Stimulated activated CD8-positive, alpha-beta memory T cell treated with anti-CD3 and anti-CD28 coated beads, Interleukin-15, amount 100 ng/mL, for 24 hours (primary cell): Measurements from ENCODE around the gene ATF6.

ENCODE experiments used
- DNase-seq: peaks from one replicate; pipeline ENCODE4 v3.0.0-alpha.2; 2020; ENCODE audit warnings: low read depth

Gene ATF6

DNA sequence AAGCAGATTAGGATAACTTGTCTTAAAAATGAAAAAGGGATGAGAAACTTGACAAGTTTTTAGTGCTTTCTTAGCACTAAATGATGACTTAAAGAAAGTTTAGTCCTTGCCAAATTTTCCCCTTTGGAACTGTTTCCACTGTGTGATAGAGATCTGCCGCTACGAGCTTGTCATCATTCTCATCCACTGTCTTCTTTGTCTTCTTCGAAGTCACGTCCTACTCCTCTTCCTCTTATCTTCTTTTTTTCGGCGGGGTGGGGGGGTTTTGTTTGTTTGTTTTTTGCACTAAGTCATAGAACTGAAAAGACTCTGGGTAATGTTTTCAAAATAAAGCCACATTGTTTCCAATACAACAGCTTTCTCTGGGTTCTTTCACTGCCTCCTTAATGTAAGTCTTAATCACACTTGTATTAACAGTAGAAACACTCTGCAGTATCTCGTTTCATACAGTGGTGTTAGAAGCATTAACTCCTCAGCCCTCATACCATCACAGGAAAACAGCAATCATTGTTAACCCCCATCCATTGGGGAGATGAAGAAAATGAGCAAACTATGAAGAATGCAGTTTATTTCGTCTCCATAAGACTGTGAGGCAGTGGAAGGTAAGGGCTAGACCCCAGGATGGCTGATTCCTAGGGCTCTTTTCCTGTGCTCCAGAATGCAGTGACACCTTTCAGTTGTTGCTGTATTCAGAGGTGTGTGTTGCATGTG lies 175.8 kb downstream of the ATF6 start:
- no peak for DNase-seq

DNA sequence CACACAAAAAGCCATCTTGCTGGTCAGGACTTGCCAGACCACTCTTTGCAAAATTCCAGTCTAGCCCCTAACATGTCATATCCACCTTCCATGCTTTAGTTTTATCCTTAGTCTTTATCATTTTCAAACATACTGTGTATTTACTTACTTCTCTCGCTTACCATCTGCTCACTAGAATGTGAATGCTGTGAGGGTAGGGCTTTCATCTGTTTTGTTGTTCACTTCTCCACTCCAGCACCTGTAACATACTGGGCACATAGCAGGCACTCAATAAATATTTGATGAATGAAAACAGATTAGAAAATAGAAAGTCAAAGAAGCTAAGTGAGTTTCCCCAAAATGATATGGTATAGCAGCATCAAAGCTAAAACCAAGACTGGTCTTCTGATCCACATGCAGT lies 177.6 kb downstream of the ATF6 start:
- DNase-seq: no peak

DNA sequence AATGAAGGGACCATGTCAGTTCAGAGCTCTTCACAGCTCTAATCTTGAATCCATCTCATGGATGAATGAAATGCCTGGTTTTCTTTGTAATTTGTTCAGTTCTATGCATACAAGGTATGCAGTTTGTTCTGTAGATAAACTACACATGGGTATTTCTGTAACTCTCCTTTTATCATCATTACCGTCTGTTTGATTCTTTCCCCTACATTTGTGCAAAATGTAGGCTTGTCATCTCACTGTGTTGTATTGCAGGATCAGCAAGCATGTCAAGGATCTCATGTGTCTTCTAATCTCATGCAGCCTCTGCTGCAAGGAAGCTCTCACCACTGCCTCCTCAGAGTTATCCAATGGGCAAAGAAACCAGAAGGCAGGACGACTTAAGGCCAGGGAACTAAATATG lies 178.3 kb downstream of the ATF6 start:
- DNase-seq: no peak

DNA sequence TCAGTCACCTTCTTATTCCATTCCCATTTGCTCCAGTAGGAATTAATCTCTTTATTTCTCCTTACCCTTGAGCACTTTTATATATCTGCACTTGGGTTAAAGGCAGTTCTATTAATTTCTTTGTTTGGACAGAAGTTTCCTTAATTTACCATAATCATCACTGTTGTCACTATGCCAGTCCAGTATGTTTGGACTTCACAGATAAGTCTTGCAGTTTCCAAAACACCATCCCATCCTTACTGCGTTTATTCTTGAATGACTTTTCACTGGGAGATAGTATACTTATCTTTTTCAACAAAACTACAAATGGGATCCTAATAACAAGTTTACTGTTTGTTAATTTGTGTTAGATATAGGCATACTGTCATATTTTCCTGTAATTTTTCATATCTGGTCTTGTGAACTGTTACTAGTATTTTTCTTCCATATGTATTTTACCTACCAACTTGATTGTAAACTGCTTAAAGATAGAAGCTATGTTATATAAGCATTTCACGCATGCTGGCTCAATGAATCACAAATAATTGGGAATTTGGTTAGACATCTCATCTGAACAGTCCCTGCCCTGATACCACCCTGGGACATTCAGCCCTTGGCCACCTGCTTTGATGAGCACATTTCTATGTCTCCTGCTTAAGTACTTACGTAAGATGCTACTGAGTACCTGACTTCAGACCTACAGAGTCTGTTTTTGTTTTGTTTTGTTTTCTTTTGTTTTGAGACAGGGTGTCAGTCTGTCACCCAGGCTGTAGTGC lies 179.4 kb downstream of the ATF6 start:
- no peak for DNase-seq

DNA sequence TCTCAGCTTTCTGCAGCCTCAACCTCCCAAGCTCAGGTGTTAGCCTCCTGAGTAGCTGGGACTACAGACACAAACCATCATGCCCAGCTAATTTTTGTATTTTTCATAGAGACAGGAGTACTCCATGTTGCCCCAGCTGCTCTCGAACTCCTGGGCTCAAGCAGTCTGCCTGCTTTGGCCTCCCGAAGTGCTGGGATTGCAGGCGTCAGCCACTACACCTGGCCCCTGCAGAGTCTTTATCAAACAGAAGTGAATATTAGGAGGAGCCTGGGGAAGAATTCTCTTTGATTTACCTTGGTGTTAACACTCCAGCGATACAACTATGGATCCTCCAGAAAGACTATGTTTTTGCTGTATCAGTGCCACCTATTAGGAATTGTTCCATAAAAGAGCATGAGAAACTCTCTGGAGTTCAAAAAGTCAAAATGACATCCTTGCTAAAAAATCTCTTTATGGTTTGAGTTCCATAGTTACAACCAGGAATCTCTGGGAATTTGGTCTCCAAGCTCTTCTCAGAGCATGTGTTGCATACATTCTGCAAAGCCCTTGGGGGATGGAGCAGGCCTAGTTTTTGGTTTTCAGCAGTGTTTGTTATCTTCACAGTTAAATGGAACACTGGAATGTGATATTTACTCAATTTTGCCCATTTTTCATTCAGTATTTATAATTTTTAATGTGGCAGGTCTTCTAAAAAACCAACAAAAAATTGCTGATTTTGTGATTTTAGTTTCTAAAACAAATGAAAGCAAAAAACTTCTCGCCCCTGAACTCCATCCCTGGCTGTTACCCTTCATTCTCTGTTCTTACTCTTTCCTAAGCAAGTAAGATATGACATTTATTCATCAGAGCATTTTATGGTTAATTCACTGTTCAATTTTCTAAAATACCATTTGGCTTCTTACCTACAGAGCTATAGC lies 180.2 kb downstream of the ATF6 start:
- DNase-seq: no peak

DNA sequence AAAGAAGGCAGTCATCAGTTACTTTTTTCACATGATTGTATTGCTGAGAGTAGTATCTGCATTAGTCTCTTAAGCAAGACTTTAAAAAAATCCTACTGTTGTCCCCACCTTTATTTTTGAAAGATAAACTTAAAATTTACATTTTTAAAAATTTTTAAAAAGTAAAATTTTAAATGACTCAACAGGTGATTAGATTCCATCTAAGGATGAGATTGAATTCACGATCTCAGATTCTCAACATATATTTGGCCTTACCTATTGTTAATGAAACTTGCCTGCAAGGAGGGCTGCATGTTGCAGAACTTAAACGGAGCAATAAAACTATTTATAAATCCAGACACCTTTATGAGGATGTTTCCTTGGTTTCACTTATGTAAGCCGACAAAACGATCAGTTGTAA lies 182.3 kb downstream of the ATF6 start:
- DNase-seq: no peak

DNA sequence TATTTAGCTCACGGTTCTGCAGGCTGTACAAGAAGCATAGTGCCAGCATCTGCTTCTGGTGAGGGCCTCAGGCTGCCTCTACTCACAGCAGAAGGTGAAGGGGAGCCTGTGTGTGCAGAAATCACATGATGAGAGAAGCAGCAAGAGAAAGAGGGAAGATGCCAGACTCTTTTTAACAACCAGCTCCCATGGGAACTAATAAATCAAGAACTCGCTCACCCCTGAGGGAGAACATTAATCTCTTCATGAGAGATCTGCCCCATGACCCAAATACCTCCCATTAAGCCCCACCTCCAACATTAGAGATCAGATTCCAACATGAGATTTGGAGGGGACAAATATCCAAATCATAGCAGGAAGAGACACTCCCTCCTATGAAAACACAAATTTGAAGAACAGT lies 183.4 kb downstream of the ATF6 start:
- no peak for DNase-seq

DNA sequence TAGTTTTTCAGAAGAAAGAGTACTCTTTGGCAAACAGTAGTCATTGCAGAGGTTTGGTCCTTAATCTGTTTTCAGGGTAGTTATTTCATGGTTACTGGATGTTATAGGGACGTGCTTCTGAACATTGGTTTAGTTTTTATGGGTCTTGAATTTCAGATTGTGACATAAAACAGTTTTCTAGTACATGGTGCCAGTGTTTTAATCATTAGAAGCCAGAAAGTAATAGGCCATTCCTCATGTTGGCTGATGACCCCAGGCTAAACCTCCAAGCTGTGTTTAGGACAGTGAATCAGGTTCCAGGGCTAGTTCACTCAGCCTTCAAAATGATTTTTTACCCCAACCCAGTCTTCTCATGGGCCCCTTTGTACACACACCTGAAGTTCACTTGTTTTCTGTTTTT lies 184.3 kb downstream of the ATF6 start:
- no peak for DNase-seq

DNA sequence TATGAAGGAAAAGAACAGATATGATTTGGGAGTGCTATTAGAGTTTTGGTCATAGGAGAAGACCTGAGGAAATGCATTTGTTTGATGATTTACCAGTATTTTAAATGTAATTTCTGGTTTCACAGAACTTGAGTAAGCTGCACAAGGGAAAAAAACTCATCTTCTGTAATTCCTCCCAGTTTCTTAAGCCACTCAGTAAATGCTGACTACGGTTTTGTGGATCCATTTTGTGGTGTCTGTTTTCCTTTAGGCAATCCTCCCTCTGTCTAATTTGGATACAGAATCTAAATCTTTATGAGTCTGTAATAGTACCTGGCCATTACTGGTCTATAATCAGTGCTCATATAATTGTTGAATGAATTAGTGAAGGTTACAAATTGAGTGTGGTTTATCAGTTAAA lies 185.5 kb downstream of the ATF6 start:
- DNase-seq: no peak

DNA sequence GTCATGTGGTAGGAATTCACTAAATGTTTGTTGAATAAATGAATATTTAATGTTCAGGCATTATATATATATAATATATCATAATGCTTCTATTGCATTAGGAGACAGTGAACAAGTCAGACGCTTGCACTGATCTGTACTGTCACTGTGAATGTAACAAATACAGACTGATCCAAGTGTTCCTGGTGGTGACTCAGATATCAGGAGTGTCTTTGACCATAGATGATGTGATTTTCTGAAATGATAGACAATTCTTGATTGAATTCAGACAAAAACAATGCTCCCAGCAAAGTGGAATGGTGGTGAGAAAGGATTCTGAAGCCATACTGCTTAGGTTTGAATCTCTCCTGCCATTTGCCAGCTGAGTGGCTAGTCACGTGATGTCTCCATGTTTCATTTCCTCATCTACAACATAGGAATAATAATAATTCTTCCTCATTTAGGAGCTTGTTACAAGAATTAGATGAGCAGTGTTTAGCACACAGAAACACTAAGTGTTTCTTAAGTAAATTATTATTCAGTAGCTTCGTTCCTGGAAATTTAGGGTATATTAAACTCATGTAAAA lies 186.6 kb downstream of the ATF6 start:
- no peak for DNase-seq

DNA sequence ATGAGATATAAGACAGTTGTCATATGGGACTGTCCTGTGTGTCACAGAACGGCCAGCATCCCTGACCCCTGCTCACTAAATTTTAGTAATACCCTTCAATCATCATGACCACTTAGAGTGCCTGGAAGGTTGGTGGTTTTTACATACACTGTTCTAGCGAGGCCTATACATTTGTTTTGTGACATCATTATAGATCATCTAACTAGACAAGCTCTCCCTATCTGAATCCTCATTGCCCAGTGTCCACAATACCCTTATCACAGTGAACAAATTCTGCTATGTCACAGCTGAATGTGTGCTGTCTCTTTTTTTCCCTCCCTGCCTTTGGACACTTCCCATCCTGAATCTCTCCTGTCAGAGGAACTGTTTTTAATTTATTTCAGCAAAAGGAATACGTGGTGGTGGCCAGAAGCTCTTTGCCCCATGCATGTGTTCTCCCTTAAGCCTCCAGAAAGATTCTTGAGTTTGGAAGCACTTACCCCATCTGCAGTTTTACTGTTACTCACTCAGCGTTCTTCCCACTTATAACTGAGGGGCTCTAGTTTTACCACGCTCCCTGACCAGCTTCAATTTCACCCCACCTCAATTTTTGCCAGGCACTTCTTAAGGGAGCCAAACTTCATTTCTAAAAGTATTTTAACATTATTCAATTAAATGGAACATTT lies 187.3 kb downstream of the ATF6 start:
- no peak for DNase-seq

GRCh38 chr1:161954050-161954449 lies 187.9 kb downstream of the ATF6 start:
- no peak for DNase-seq

GRCh38 chr1:161954466-161954865 lies 188.3 kb downstream of the ATF6 start:
- DNase-seq: no peak

- no peak for DNase-seq
These were observed 189.5 kb downstream of the ATF6 start for GRCh38 chr1:161955606-161956005.

DNA sequence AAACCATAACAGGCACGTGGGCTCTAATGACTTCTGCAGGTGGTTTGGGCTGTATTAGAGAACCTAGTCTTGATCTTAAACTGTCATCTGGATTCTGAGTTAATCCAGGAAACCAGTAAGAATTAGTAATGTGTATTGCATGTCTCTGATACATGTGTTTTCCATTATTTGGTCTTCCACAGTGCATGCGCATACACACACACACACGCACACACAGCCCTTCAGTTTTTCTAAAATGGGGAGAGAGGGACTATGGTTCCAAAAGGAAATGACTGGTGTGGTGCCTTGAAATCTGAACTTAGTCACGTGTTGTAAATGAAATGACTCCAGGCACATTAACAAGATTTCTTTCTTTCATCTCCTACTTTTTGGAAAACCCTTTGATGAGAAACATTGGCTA lies 190.0 kb downstream of the ATF6 start:
- DNase-seq: no peak

DNA sequence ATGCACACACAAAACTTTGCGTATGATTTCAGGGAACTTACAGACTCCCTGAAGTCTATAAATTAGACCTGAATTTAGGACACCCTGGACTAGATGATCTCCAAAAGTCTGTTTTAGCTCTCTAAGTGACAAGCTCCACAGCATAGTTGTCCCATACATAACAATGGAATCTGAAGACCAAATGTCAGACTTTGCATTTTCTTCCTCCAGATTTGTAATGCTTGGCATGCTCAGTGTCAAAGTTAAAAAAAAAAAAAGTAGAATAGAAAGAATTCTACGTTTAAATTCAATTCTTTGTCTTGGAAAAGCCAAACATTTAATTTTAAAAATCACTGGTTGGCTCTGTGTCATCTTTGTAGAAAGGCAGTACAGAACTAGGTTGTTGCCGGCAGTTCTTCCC lies 190.8 kb downstream of the ATF6 start:
- no peak for DNase-seq

GRCh38 chr1:161958425-161958824 lies 192.3 kb downstream of the ATF6 start:
- no peak for DNase-seq

DNA sequence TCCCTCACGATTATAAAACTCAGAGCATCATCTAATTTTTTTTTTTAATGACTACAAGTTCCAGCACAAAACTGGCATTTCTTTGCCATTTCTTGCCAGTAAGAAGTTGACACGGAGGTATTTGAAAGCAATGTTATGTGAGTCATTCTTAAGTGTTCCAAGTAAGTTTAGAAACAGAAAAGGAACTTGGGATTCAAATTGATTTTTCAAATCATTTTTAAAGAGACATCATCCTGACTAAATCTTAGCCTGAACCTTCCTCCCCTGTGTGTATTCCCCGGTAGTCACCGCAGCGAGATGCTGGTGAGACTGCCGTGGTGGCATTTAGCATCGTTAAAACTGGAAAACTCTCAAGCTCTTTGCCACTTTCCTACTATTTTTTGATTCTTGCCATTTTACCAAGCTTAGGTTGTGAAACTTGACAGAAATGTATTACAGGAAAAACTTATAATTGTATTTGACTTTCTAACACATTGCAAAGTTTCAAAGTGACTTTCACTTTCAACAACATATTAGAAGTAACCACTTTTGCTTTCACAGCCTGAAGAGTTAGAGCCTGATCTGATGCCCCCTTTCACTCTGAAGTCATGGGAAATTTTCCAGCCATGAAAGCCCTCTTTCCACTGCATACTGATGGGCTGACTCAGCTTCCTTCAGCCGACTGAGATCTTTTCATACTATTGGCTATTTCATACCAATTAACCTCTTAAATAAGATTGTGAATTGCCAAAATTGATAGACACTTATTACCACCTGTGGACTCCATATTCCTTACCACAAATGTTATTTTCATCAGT lies 196.2 kb downstream of the ATF6 start:
- no peak for DNase-seq

DNA sequence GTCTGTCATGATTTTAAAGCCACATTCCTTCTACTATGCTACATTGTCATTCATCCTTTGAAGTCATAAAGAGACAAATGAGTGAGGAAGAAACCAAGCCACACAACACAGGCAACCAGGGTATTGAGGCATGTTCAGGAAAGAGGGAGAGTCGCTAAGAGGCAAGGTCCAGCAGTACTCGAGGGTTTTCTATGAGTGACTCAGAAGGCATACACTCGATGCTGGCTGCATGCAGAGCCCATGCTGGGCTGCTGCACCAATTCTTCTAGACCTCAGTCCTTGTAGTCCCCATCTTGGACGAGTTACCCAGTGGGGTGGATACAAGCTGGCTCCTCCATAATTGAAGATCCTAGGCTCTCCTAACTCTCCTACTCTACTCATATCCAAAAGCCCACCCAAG lies 199.9 kb downstream of the ATF6 start:
- no peak for DNase-seq

DNA sequence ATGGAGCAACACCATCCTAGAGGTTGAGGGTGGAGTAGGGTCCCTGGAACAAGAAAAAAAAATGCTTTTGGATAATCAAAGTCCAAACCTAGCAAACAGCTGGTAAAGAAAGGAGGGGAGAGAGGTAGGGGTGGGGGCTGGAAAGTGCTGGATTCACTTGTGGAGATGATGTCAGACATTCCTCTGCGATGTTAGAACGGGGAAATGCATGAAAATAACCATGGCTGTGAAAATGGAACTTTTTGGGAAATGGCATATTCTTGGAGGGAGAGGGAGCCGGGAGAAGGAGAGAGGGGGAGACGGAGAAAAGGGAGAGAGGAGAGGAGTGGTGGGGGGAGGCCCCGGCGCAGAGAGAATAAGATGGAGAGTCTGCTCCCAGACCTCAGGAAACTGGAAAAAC lies 203.9 kb downstream of the ATF6 start:
- DNase-seq: no peak

GRCh38 chr1:161970633-161971032 lies 204.5 kb downstream of the ATF6 start:
- DNase-seq: no peak
